ENCODE results near the gene SDHB.
"Not testable (repeated sequence)": the region's sequence is repeated elsewhere in the genome, so short reads cannot be mapped to it uniquely, and the experiment has no call there.

Gene SDHB

GRCh38 chr1:17069452-17070162 lies 15.8 kb upstream of the SDHB start:
- no peak overlapping the region for H3K4me3 ChIP-seq (ENCODE audit: low read length)
- no peaks in the 10 kb centered on the region for H3K9me3 ChIP-seq (ENCODE audit: control insufficient read depth, low read length)
- H3K36me3 ChIP-seq (ENCODE audit: control insufficient read depth, insufficient read depth, low read length), result no peaks in the 10 kb centered on the region
- H3K9ac ChIP-seq (ENCODE audit: low read length), result no peak overlapping the region
- H3K4me1 ChIP-seq (ENCODE audit: control insufficient read depth, insufficient read depth, low read length), result no peaks in the 10 kb centered on the region
- no peaks in the 10 kb centered on the region for H3K27me3 ChIP-seq (ENCODE audit: control insufficient read depth, insufficient read depth, low read length)

- Histone ChIP-seq H3K27me3 (ENCODE audit: control insufficient read depth, insufficient read depth, low read length) (no peaks in the 10 kb centered on the region), H3K4me1 (ENCODE audit: control insufficient read depth, insufficient read depth, low read length) (no peaks in the 10 kb centered on the region), H3K9ac (ENCODE audit: low read length) (no peak overlapping the region), H3K9me3 (ENCODE audit: control insufficient read depth, low read length) (no peaks in the 10 kb centered on the region), H3K4me3 (ENCODE audit: low read length) (no peak overlapping the region), H3K36me3 (ENCODE audit: control insufficient read depth, insufficient read depth, low read length) (no peaks in the 10 kb centered on the region)
Measured at GRCh38 chr1:17068789-17069188, 15.0 kb upstream of the SDHB start.

- Histone ChIP-seq H3K4me1 (ENCODE audit: control insufficient read depth, insufficient read depth, low read length) (no peaks in the 10 kb centered on the region), H3K27me3 (ENCODE audit: control insufficient read depth, insufficient read depth, low read length) (no peaks in the 10 kb centered on the region), H3K9me3 (ENCODE audit: control insufficient read depth, low read length) (no peaks in the 10 kb centered on the region), H3K9ac (ENCODE audit: low read length) (no peak overlapping the region), H3K4me3 (ENCODE audit: low read length) (no peak overlapping the region), H3K36me3 (ENCODE audit: control insufficient read depth, insufficient read depth, low read length) (no peaks in the 10 kb centered on the region)
Measured at GRCh38 chr1:17067465-17068240, 13.8 kb upstream of the SDHB start.

- H3K9ac ChIP-seq (ENCODE audit: low read length), result no peak overlapping the region
- no peak overlapping the region for H3K4me3 ChIP-seq (ENCODE audit: low read length)
- no peaks in the 10 kb centered on the region for H3K27me3 ChIP-seq (ENCODE audit: control insufficient read depth, insufficient read depth, low read length)
- no peaks in the 10 kb centered on the region for H3K9me3 ChIP-seq (ENCODE audit: control insufficient read depth, low read length)
- no peaks in the 10 kb centered on the region for H3K4me1 ChIP-seq (ENCODE audit: control insufficient read depth, insufficient read depth, low read length)
- H3K36me3 ChIP-seq (ENCODE audit: control insufficient read depth, insufficient read depth, low read length), result no peaks in the 10 kb centered on the region
Measured at GRCh38 chr1:17067069-17067426, 13.2 kb upstream of the SDHB start.

GRCh38 chr1:17066361-17067068 lies 12.7 kb upstream of the SDHB start:
- H3K36me3 ChIP-seq (ENCODE audit: control insufficient read depth, insufficient read depth, low read length), result no peaks in the 10 kb centered on the region
- no peaks in the 10 kb centered on the region for H3K27me3 ChIP-seq (ENCODE audit: control insufficient read depth, insufficient read depth, low read length)
- H3K4me1 ChIP-seq (ENCODE audit: control insufficient read depth, insufficient read depth, low read length), result no peaks in the 10 kb centered on the region
- no peak overlapping the region for H3K4me3 ChIP-seq (ENCODE audit: low read length)
- H3K9ac ChIP-seq (ENCODE audit: low read length), result no peak overlapping the region
- no peaks in the 10 kb centered on the region for H3K9me3 ChIP-seq (ENCODE audit: control insufficient read depth, low read length)

GRCh38 chr1:17065666-17066065 lies 11.8 kb upstream of the SDHB start:
- H3K4me3 ChIP-seq (ENCODE audit: low read length), result no peak overlapping the region
- no peaks in the 10 kb centered on the region for H3K27me3 ChIP-seq (ENCODE audit: control insufficient read depth, insufficient read depth, low read length)

GRCh38 chr1:17062751-17063150 lies 8.9 kb upstream of the SDHB start:
- H3K4me1 ChIP-seq (ENCODE audit: control insufficient read depth, insufficient read depth, low read length); H3K9me3 ChIP-seq (ENCODE audit: control insufficient read depth, low read length); H3K9ac ChIP-seq (ENCODE audit: low read length); H3K27me3 ChIP-seq (ENCODE audit: control insufficient read depth, insufficient read depth, low read length); H3K36me3 ChIP-seq (ENCODE audit: control insufficient read depth, insufficient read depth, low read length); H3K4me3 ChIP-seq (ENCODE audit: low read length): not testable (repeated sequence)

More at GRCh38 chr1:17065666-17066065, 11.8 kb upstream of the SDHB start:
- Histone ChIP-seq H3K36me3 (ENCODE audit: control insufficient read depth, insufficient read depth, low read length) (no peaks in the 10 kb centered on the region), H3K9ac (ENCODE audit: low read length) (no peak overlapping the region), H3K9me3 (ENCODE audit: control insufficient read depth, low read length) (no peaks in the 10 kb centered on the region), H3K4me1 (ENCODE audit: control insufficient read depth, insufficient read depth, low read length) (no peaks in the 10 kb centered on the region)

GRCh38 chr1:17061892-17062291 lies 8.1 kb upstream of the SDHB start:
- no peaks in the 10 kb centered on the region for H3K27me3 ChIP-seq (ENCODE audit: control insufficient read depth, insufficient read depth, low read length)
- no peaks in the 10 kb centered on the region for H3K36me3 ChIP-seq (ENCODE audit: control insufficient read depth, insufficient read depth, low read length)
- no peak overlapping the region for H3K9ac ChIP-seq (ENCODE audit: low read length)
- no peak overlapping the region for H3K4me3 ChIP-seq (ENCODE audit: low read length)
- no peaks in the 10 kb centered on the region for H3K9me3 ChIP-seq (ENCODE audit: control insufficient read depth, low read length)
- H3K4me1 ChIP-seq (ENCODE audit: control insufficient read depth, insufficient read depth, low read length), result no peaks in the 10 kb centered on the region

- H3K4me3 ChIP-seq (ENCODE audit: low read length), result no peak overlapping the region
- no peaks in the 10 kb centered on the region for H3K4me1 ChIP-seq (ENCODE audit: control insufficient read depth, insufficient read depth, low read length)
- no peak overlapping the region for H3K9ac ChIP-seq (ENCODE audit: low read length)
Measured at GRCh38 chr1:17061486-17061885, 7.7 kb upstream of the SDHB start.

GRCh38 chr1:17060306-17060749 lies 6.5 kb upstream of the SDHB start:
- Histone ChIP-seq H3K9me3 (ENCODE audit: control insufficient read depth, low read length) (no peaks in the 10 kb centered on the region), H3K36me3 (ENCODE audit: control insufficient read depth, insufficient read depth, low read length) (no peaks in the 10 kb centered on the region), H3K27me3 (ENCODE audit: control insufficient read depth, insufficient read depth, low read length) (no peaks in the 10 kb centered on the region), H3K9ac (ENCODE audit: low read length) (no peak overlapping the region), H3K4me3 (ENCODE audit: low read length) (no peak overlapping the region), H3K4me1 (ENCODE audit: control insufficient read depth, insufficient read depth, low read length) (no peaks in the 10 kb centered on the region)

More at GRCh38 chr1:17061486-17061885, 7.7 kb upstream of the SDHB start:
- H3K36me3 ChIP-seq (ENCODE audit: control insufficient read depth, insufficient read depth, low read length), result no peaks in the 10 kb centered on the region
- H3K27me3 ChIP-seq (ENCODE audit: control insufficient read depth, insufficient read depth, low read length), result no peaks in the 10 kb centered on the region
- H3K9me3 ChIP-seq (ENCODE audit: control insufficient read depth, low read length), result no peaks in the 10 kb centered on the region

GRCh38 chr1:17059391-17060305 lies 5.8 kb upstream of the SDHB start:
- H3K4me1 ChIP-seq (ENCODE audit: control insufficient read depth, insufficient read depth, low read length), result no peaks in the 10 kb centered on the region
- no peak overlapping the region for H3K4me3 ChIP-seq (ENCODE audit: low read length)
- no peaks in the 10 kb centered on the region for H3K36me3 ChIP-seq (ENCODE audit: control insufficient read depth, insufficient read depth, low read length)
- no peak overlapping the region for H3K9ac ChIP-seq (ENCODE audit: low read length)
- H3K27me3 ChIP-seq (ENCODE audit: control insufficient read depth, insufficient read depth, low read length), result no peaks in the 10 kb centered on the region
- H3K9me3 ChIP-seq (ENCODE audit: control insufficient read depth, low read length), result no peaks in the 10 kb centered on the region

Measured in mucosa of stomach (tissue), 1 donor.